ENCODE measurements around the gene LFNG.
"Not testable (repeated sequence)": the region's sequence is repeated elsewhere in the genome, so short reads cannot be mapped to it uniquely, and the experiment has no call there.

Gene LFNG

GRCh38 chr7:2529161-2530070 lies 9.8 kb downstream of the LFNG start:
- no peaks in the 10 kb centered on the region for H3K36me3 ChIP-seq (ENCODE audit: control insufficient read depth, low read length)
- no peaks in the 10 kb centered on the region for H3K79me2 ChIP-seq (ENCODE audit: control insufficient read depth, low read length)
- TF ChIP-seq EZH2phosphoT487 (IDR thresholded peaks at IDR 0.05; ENCODE audit: borderline replicate concordance, low read length) (no peak), CTCF (IDR thresholded peaks at IDR 0.05; ENCODE audit: low read depth, low read length, poor library complexity, severe bottlenecking) (no peak)
- no peaks in the 10 kb centered on the region for H4K20me1 ChIP-seq (ENCODE audit: control insufficient read depth, insufficient read depth, low read depth, low read length)
- no peaks in the 10 kb centered on the region for H3K9me2 ChIP-seq (replicated peaks; ENCODE audit: control insufficient read depth, low read length)
- peak overlapping the region; percentile 10; the same call in 1 of the 2 replicates for H3K27ac ChIP-seq (ENCODE audit: low read depth, low read length)
- H3K9me3 ChIP-seq (ENCODE audit: control insufficient read depth, insufficient read depth, low read length), result no peaks in the 10 kb centered on the region
- peaks cover 9% of the 10 kb centered on the region for H3F3A ChIP-seq (ENCODE audit: control insufficient read depth, insufficient read depth)
- peak overlapping the region; percentile 24 for H3K4me2 ChIP-seq (ENCODE audit: low read length)
- H3K27me3 ChIP-seq (ENCODE audit: control insufficient read depth, low read length), result peaks cover 10% of the 10 kb centered on the region
- H3K4me1 ChIP-seq (ENCODE audit: control insufficient read depth, low read length), result peaks cover 36% of the 10 kb centered on the region
- H3K4me3 ChIP-seq (ENCODE audit: low read length), result peak overlapping the region; percentile 36

GRCh38 chr7:2530071-2530987 lies 10.8 kb downstream of the LFNG start:
- no peaks in the 10 kb centered on the region for H3K9me2 ChIP-seq (replicated peaks; ENCODE audit: control insufficient read depth, low read length)
- peaks cover 32% of the 10 kb centered on the region for H3K4me1 ChIP-seq (ENCODE audit: control insufficient read depth, low read length)
- H3F3A ChIP-seq (ENCODE audit: control insufficient read depth, insufficient read depth), result peaks cover 9% of the 10 kb centered on the region
- H3K4me3 ChIP-seq (ENCODE audit: low read length), result no peak overlapping the region
- TF ChIP-seq CTCF (IDR thresholded peaks at IDR 0.05; ENCODE audit: low read depth, low read length, poor library complexity, severe bottlenecking) (no peak), EZH2phosphoT487 (IDR thresholded peaks at IDR 0.05; ENCODE audit: borderline replicate concordance, low read length) (no peak)
- no peaks in the 10 kb centered on the region for H4K20me1 ChIP-seq (ENCODE audit: control insufficient read depth, insufficient read depth, low read depth, low read length)
- H3K4me2 ChIP-seq (ENCODE audit: low read length), result peak overlapping the region; percentile 24
- no peaks in the 10 kb centered on the region for H3K79me2 ChIP-seq (ENCODE audit: control insufficient read depth, low read length)
- H3K27ac ChIP-seq (ENCODE audit: low read depth, low read length), result no peak overlapping the region
- no peaks in the 10 kb centered on the region for H3K36me3 ChIP-seq (ENCODE audit: control insufficient read depth, low read length)
- no peaks in the 10 kb centered on the region for H3K9me3 ChIP-seq (ENCODE audit: control insufficient read depth, insufficient read depth, low read length)
- H3K27me3 ChIP-seq (ENCODE audit: control insufficient read depth, low read length), result peaks cover under 1% of the 10 kb centered on the region; the same call in 1 of the 2 replicates

GRCh38 chr7:2530994-2531795 lies 11.6 kb downstream of the LFNG start:
- Histone ChIP-seq H3K4me2 (ENCODE audit: low read length) (peak overlapping the region; percentile 24), H3K4me1 (ENCODE audit: control insufficient read depth, low read length) (peaks cover 32% of the 10 kb centered on the region)
- not testable (repeated sequence) for H3K27ac ChIP-seq (ENCODE audit: low read depth, low read length); H3K4me3 ChIP-seq (ENCODE audit: low read length); H3K9me2 ChIP-seq (replicated peaks; ENCODE audit: control insufficient read depth, low read length); H3K79me2 ChIP-seq (ENCODE audit: control insufficient read depth, low read length); H4K20me1 ChIP-seq (ENCODE audit: control insufficient read depth, insufficient read depth, low read depth, low read length); H3K9me3 ChIP-seq (ENCODE audit: control insufficient read depth, insufficient read depth, low read length); H3F3A ChIP-seq (ENCODE audit: control insufficient read depth, insufficient read depth); H3K36me3 ChIP-seq (ENCODE audit: control insufficient read depth, low read length); H3K27me3 ChIP-seq (ENCODE audit: control insufficient read depth, low read length)

- H3K27me3 ChIP-seq (ENCODE audit: control insufficient read depth, low read length); H3K9me2 ChIP-seq (replicated peaks; ENCODE audit: control insufficient read depth, low read length); H3K79me2 ChIP-seq (ENCODE audit: control insufficient read depth, low read length); H3K36me3 ChIP-seq (ENCODE audit: control insufficient read depth, low read length); H3K9me3 ChIP-seq (ENCODE audit: control insufficient read depth, insufficient read depth, low read length); H3K4me2 ChIP-seq (ENCODE audit: low read length); H4K20me1 ChIP-seq (ENCODE audit: control insufficient read depth, insufficient read depth, low read depth, low read length); H3K4me3 ChIP-seq (ENCODE audit: low read length); H3F3A ChIP-seq (ENCODE audit: control insufficient read depth, insufficient read depth); H3K27ac ChIP-seq (ENCODE audit: low read depth, low read length): not testable (repeated sequence)
- H3K4me1 ChIP-seq (ENCODE audit: control insufficient read depth, low read length), result peaks cover 32% of the 10 kb centered on the region
Measured at GRCh38 chr7:2531796-2532110, 12.2 kb downstream of the LFNG start.

GRCh38 chr7:2532199-2532772 lies 12.7 kb downstream of the LFNG start:
- peaks cover 32% of the 10 kb centered on the region for H3K4me1 ChIP-seq (ENCODE audit: control insufficient read depth, low read length)
- not testable (repeated sequence) for H3K27ac ChIP-seq (ENCODE audit: low read depth, low read length); H3K4me2 ChIP-seq (ENCODE audit: low read length); H3K4me3 ChIP-seq (ENCODE audit: low read length); H3K27me3 ChIP-seq (ENCODE audit: control insufficient read depth, low read length); H3K9me3 ChIP-seq (ENCODE audit: control insufficient read depth, insufficient read depth, low read length); H3K36me3 ChIP-seq (ENCODE audit: control insufficient read depth, low read length); H3K79me2 ChIP-seq (ENCODE audit: control insufficient read depth, low read length); H4K20me1 ChIP-seq (ENCODE audit: control insufficient read depth, insufficient read depth, low read depth, low read length); H3K9me2 ChIP-seq (replicated peaks; ENCODE audit: control insufficient read depth, low read length); H3F3A ChIP-seq (ENCODE audit: control insufficient read depth, insufficient read depth)
